CD4-positive, alpha-beta T cell treated with Interleukin-17A for 4 hours (primary cell): Measurements from ENCODE around the gene PITHD1.
"Not testable (repeated sequence)": the region's sequence is repeated elsewhere in the genome, so short reads cannot be mapped to it uniquely, and the experiment has no call there.

Source experiments
- DNase-seq: peaks from one replicate; pipeline ENCODE4 v3.0.0-alpha.2; 2020; ENCODE audit warnings: mixed read lengths

The PITHD1 gene

GRCh38 chr1:23777979-23778814 is at the start of gene PITHD1:
PITHD1 (plus strand) TSS chr1:23778418; CDS start chr1:23778516, 98 bp downstream.
- peak; percentile 87 for DNase-seq

GRCh38 chr1:23732363-23733224 is 45.6 kb upstream of the PITHD1 start:
- DNase-seq, result no peak

DNA sequence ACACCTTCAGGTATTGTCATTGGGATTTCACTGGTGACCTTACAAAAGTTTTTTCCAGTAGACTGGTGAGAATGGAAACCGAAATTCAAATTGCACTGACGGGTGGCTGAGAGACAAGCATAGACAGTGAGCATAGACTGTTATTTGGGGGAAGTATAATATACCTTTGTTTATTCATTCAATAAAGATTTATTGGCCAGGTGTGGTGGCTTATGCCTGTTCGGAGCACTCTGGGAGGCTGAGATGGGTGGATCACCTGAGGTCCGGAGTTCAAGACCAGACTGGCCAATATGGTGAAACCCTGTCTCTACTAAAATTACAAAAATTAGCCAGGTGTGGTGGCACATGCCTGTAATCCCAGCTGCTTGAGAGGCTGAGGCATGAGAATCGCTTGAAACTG is 44.9 kb upstream of the PITHD1 start:
- not testable (repeated sequence) for DNase-seq

- no peak for DNase-seq
Observed at GRCh38 chr1:23736437-23737134, 41.6 kb upstream of the PITHD1 start.

DNA sequence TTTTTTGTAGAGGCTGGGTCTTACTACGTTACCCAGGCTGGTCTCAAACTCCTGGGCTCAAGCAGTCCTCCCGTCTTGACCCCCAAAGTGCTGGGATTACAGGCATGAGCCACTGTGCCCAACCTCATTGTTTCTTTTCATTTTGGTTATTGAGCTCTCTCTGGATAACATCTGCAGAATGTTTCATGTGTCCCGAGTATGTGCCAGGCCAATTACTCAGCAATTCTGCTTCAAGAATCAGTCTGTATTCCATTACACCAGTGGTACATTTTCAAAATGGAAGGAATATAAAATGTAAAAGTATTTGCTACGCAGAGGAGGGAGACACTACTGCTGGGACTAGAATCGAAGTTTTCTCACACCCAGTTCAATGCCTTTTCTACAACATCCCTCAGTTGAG is 36.6 kb upstream of the PITHD1 start:
- no peak for DNase-seq

- no peak for DNase-seq
Observed at GRCh38 chr1:23742670-23743286, 35.4 kb upstream of the PITHD1 start.

GRCh38 chr1:23743287-23744152 is 34.7 kb upstream of the PITHD1 start, which contains the start of gene ELOA:
ELOA (plus strand) TSS chr1:23743471; CDS start chr1:23743504, 33 bp downstream.
- DNase-seq, result peak; percentile 82

DNA sequence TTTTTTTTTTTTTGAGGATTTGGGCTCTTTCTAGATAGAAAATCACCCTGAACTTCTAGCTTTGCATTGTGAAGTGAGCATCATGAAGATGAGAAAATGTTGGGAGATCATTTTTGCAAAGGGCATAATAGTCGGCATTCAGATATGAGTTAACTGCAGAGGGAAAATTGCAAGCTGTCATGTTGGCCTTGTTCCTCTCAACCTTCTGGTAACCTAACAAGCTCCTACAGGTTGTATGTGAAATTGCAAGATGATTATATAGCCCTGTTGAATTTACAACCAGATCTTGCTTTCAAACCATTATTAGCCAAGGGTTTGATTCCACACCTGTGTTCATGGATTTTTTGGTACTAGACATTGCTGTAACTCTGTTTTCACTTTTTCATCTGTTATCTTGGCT is 32.7 kb upstream of the PITHD1 start:
- DNase-seq, result no peak

- DNase-seq, result no peak
Observed at GRCh38 chr1:23748016-23748415, 30.2 kb upstream of the PITHD1 start.

- peak; percentile 19 for DNase-seq
Observed at GRCh38 chr1:23751050-23751814, 27.0 kb upstream of the PITHD1 start.

- DNase-seq, result no peak
Observed at GRCh38 chr1:23751815-23752200, 26.4 kb upstream of the PITHD1 start.

- DNase-seq, result no peak
Observed at GRCh38 chr1:23752909-23753308, 25.3 kb upstream of the PITHD1 start.

DNA sequence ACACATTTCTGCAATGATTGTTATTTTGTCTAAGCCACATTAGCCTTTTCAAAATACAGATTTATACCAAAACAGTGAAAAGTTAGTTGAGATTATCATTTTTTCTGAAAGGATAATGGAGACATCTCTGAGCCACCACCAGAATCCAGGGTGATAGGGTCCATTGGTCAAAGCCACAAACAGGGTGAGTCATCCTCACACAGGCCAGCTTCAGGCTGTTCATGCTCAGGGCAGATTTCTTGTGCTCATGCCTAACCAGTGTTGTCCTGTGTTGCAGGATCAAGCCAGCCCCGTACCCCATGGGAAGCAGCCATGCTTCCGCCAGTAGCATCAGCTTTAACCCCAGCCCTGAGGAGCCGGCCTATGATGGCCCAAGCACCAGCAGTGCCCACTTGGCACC is 21.5 kb upstream of the PITHD1 start:
- no peak for DNase-seq

DNA sequence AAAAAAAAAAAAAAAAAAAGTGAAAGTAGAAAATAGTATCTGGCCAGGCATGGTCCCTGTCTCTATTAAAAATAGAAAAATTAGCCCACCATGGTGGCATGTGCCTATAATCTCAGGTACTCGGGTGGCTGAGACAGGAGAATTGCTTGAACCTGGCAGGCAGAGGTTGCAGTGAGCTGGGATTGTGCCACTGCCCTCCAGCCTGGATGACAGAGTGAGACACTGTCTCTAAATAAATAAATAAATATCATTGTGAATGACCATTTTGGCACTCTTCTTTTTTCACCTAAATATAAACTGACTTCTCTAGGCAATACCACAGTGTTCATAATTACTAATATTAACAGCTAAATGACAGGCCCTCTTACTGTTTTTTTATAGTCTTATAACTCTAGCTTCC is 20.4 kb upstream of the PITHD1 start:
- DNase-seq, result no peak

DNA sequence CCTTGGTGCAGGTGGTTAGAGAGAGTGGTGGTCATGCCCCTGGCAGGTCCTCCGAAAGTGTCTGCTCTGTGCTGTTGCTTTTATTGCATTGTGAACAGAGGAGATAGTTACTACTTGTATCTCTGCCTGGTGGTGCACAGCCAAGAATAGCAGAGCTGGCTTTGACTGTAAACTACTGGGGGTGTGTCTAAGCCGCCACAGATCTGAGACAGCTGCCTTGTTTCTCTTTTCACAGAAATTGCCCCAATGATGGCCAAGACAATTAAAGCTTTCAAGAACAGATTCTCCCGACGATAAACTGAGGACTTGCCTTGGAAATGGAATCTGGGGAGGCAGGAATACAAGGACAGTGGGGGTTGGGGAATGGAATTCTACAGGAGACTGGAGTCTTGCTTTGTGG is 18.9 kb upstream of the PITHD1 start:
- DNase-seq, result no peak

DNA sequence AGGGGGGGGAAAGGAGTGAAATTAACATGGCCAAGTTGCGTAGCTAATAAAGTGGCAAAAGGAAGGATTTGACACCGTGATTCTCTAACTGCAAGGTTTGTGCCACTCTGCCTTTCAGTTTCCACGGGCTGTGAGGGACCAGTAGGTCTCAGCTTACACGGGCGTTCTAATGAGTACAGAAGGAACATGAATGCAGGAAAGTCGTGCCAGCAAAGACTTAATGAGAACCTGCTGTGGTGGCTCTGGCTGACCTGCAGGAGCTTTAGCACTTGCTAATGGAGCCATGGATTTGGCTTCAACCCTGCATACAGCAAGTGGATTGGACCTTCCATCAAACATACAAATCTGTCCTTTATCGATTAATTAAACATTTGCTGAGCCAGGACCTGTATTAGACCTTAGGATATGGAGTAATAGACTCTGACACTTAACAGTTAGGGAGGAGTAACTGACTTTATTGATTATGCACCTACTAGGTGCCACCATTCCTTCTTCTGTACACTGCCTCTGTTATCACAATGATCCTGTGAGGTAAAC is 15.1 kb upstream of the PITHD1 start:
- DNase-seq, result no peak

- no peak for DNase-seq
Observed at GRCh38 chr1:23768733-23769132, 9.5 kb upstream of the PITHD1 start.

GRCh38 chr1:23772049-23772853 is 6.0 kb upstream of the PITHD1 start:
- DNase-seq, result peak; percentile 88

- no peak for DNase-seq
Observed at GRCh38 chr1:23772854-23773242, 5.4 kb upstream of the PITHD1 start.
